ENCODE data around the gene CDC73. TPM values are rescaled to one million over a fixed set of nuclear protein-coding genes. Genes with fewer than 3 reads are reported as not detected.
"Not testable (repeated sequence)": the region's sequence is repeated elsewhere in the genome, so short reads cannot be mapped to it uniquely, and the experiment has no call there.

Gene CDC73
- total and polyA plus RNA-seq, 10 of the 15 experiments (the other 5 are each of a cell fraction or from before 2014, with no cell fraction given): 10.6 to 43.4 (median 21.7) TPM

DNA sequence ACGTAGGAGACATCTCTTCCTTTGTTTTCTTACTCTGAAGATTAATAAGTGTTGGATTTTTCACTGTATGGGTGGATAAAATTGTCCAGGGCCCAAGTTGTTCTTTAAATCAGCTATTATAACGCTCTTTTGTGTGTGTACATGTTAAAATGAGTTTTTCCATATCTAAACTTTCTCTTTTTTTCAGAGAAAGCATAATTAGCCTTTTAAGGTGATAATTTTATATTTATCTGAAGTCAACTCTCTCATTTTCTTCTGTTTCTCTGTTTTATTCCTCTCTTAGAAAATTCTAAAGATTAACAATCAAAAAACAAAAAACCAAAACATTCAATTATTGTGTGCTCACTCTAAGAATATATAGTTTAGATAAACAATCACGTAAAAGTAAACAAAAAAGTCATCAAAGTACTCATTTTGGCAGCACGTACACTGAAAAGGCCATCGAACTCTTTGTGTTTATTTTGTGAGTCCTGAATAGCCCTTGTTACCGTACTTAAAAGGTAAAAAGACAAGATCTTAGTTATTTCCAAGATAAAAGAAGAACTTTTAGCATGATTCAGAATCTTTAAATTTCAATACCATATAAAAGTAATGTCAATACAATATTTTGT, 7.2 kb upstream of the CDC73 start:
- ATAC-seq (no peak), FAIRE-seq (no peak), DNase-seq (ENCODE audit: low read depth, low spot score) (no peak)
- H3K27me3 ChIP-seq (replicated peaks in 1 of 2; ENCODE audit: control insufficient read depth in 2 of 2, insufficient read depth in 2 of 2, low read length in 1 of 2): no peaks in the 10 kb centered on the region
- RAD21 ChIA-PET (ENCODE audit: unreplicated experiment): no interaction called here
- WGBS (ENCODE audit: insufficient coverage, insufficient replicate concordance, low lambda C conversion rate, missing lambda C conversion rate): 65% methylated on average over 6 of the region's 6 CpGs
- H4K20me1 ChIP-seq (ENCODE audit: control insufficient read depth, insufficient read depth): no peaks in the 10 kb centered on the region
- POLR2A ChIA-PET: no interaction called here
- H3K4me2 ChIP-seq (ENCODE audit: control insufficient read depth, insufficient read depth): no peak overlapping the region
- H3K27ac ChIP-seq (ENCODE audit: control insufficient read depth, insufficient read depth): no peak overlapping the region
- no TSS peak for BruUV-seq (replicated peaks)
- 0 out of 2 replicates have a peak, but pooled peaks cover 3% of the 10 kb centered on the region for H3K4me1 ChIP-seq (ENCODE audit: control insufficient read depth, insufficient read depth, low read length)
- no peak overlapping the region for H2AFZ ChIP-seq (ENCODE audit: control insufficient read depth, low read depth, low read length)
- in situ Hi-C loops (cut with MboI) (no loop called here), intact Hi-C loops (cut with micrococcal nuclease; ENCODE audit: unreplicated experiment) (no loop called here)
- no peak overlapping the region for H3K9ac ChIP-seq (ENCODE audit: control insufficient read depth, insufficient read depth, low read length)
- no peaks in the 10 kb centered on the region for H3K36me3 ChIP-seq (ENCODE audit: control insufficient read depth in 2 of 2, insufficient read depth in 2 of 2, low read length in 1 of 2)
- SMC1A ChIA-PET (ENCODE audit: uncharacterized antibody, unreplicated experiment): interaction anchor here (1.0 to 1.3 kb wide), 2 partner anchors 10 to 641 kb away, joined by 3 to 4 read pairs; no protein-coding TSS in a partner anchor
- H3K9me3 ChIP-seq (replicated peaks; ENCODE audit: control insufficient read depth, insufficient read depth, low read length): no peaks in the 10 kb centered on the region
- H3K79me2 ChIP-seq (ENCODE audit: control insufficient read depth, insufficient read depth, low read length): no peaks in the 10 kb centered on the region
- TF ChIP-seq, protein P1, sequence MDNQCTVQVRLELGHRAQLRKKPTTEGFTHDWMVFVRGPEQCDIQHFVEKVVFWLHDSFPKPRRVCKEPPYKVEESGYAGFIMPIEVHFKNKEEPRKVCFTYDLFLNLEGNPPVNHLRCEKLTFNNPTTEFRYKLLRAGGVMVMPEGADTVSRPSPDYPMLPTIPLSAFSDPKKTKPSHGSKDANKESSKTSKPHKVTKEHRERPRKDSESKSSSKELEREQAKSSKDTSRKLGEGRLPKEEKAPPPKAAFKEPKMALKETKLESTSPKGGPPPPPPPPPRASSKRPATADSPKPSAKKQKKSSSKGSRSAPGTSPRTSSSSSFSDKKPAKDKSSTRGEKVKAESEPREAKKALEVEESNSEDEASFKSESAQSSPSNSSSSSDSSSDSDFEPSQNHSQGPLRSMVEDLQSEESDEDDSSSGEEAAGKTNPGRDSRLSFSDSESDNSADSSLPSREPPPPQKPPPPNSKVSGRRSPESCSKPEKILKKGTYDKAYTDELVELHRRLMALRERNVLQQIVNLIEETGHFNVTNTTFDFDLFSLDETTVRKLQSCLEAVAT (IDR thresholded peaks at IDR 0.05): no peak
- no peak overlapping the region for H3K4me3 ChIP-seq
- CTCF ChIA-PET: no interaction called here

DNA sequence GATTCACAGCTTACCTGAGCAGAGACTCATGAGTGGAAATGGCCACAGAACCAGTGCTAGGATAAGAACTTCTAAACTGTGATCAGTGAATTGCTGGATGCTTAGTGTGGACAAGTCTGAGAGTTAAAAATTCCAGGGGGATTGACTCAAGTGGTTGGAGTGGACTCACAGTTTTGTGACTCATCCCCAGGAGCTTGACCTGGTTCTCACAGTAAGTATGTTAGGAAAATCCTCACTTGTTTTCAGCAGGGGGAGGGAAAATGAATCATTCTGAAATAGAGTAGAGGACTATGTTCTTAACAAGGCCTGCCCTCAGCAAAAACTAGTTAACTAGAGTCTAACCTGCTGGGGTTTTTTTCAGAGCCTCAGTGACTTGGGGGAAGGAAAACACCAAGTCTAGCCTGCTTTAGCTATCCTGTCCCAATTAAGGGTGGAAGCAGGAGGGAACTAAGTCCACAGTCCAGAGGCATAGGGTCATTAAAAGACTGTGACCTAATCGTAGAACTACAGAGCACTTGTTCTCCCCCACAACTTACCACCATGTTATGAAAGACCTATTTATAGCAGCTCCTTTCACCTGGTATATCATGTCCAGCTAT, 6.1 kb upstream of the CDC73 start:
- Histone ChIP-seq H3K79me2 (ENCODE audit: control insufficient read depth, insufficient read depth, low read length) (no peaks in the 10 kb centered on the region), H3K4me3 (no peak overlapping the region), H3K36me3 (ENCODE audit: control insufficient read depth in 2 of 2, insufficient read depth in 2 of 2, low read length in 1 of 2) (no peaks in the 10 kb centered on the region), H3K9me3 (replicated peaks; ENCODE audit: control insufficient read depth, insufficient read depth, low read length) (no peaks in the 10 kb centered on the region), H3K4me1 (ENCODE audit: control insufficient read depth, insufficient read depth, low read length) (0 out of 2 replicates have a peak, but pooled peaks cover 3% of the 10 kb centered on the region), H3K27ac (ENCODE audit: control insufficient read depth, insufficient read depth) (no peak overlapping the region), H3K27me3 (replicated peaks in 1 of 2; ENCODE audit: control insufficient read depth in 2 of 2, insufficient read depth in 2 of 2, low read length in 1 of 2) (no peaks in the 10 kb centered on the region), H3K9ac (ENCODE audit: control insufficient read depth, insufficient read depth, low read length) (no peak overlapping the region), H3K4me2 (ENCODE audit: control insufficient read depth, insufficient read depth) (no peak overlapping the region), H4K20me1 (ENCODE audit: control insufficient read depth, insufficient read depth) (no peaks in the 10 kb centered on the region), H2AFZ (ENCODE audit: control insufficient read depth, low read depth, low read length) (no peak overlapping the region)
- RAD21 ChIA-PET (ENCODE audit: unreplicated experiment): no interaction called here
- TF ChIP-seq CEBPB (IDR thresholded peaks at IDR 0.05; ENCODE audit: borderline replicate concordance in 1 of 2, low read depth in 2 of 2, low read length in 2 of 2): no peak
- no peak for TF ChIP-seq RUNX3 (IDR thresholded peaks at IDR 0.05; ENCODE audit: low read length)
- no peak for TF ChIP-seq MEF2B (IDR thresholded peaks at IDR 0.05; ENCODE audit: partially characterized antibody, poor library complexity, severe bottlenecking)
- no peak for TF ChIP-seq BRCA1 (IDR thresholded peaks at IDR 0.05; ENCODE audit: low read depth, low read length)
- CTCF ChIA-PET: interaction anchor here (0.6 kb wide), 1 partner anchor 41 kb away, joined by 3 read pairs; no protein-coding TSS in a partner anchor
- 88% methylated on average over 1 of the region's 1 CpG for WGBS (ENCODE audit: insufficient coverage, insufficient replicate concordance, low lambda C conversion rate, missing lambda C conversion rate)
- SMC1A ChIA-PET (ENCODE audit: uncharacterized antibody, unreplicated experiment): interaction anchor here (0.8 to 1.2 kb wide), 2 partner anchors 14 to 639 kb away, joined by 3 read pairs; no protein-coding TSS in a partner anchor
- in situ Hi-C loops (cut with MboI) (no loop called here), intact Hi-C loops (cut with micrococcal nuclease; ENCODE audit: unreplicated experiment) (no loop called here)
- FAIRE-seq (no peak), DNase-seq (ENCODE audit: low read depth, low spot score) (no peak), ATAC-seq (no peak)
- POLR2A ChIA-PET: interaction anchor here (0.7 kb wide), 1 partner anchor 86 kb away, joined by 6 read pairs; no protein-coding TSS in a partner anchor
- no TSS peak for BruUV-seq (replicated peaks)

DNA sequence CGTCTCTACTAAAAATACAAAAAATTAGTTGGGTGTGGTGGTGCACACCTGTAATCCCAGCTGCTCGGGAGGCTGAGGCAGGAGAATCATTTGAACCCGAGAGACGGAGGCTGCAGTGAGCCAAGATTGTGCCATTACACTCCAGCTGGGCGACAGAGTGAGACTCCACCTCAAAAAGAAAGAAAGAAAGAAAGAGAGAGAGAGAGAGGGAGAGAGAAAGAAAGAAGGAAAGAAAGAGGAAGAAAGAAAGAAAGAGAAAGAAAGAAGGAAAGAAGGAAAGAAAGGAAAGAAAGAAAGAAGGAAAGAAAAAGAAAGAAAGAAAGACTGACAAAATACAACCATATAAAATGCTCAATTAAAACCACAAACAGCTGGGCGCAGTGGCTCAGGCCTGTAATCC, 4.7 kb upstream of the CDC73 start:
- H3K4me1 ChIP-seq (ENCODE audit: control insufficient read depth, insufficient read depth, low read length); H3K27ac ChIP-seq (ENCODE audit: control insufficient read depth, insufficient read depth); ATAC-seq; H3K79me2 ChIP-seq (ENCODE audit: control insufficient read depth, insufficient read depth, low read length); POLR2A ChIA-PET; H3K27me3 ChIP-seq (replicated peaks in 1 of 2; ENCODE audit: control insufficient read depth in 2 of 2, insufficient read depth in 2 of 2, low read length in 1 of 2); intact Hi-C loops (cut with micrococcal nuclease; ENCODE audit: unreplicated experiment); FAIRE-seq; H2AFZ ChIP-seq (ENCODE audit: control insufficient read depth, low read depth, low read length); H4K20me1 ChIP-seq (ENCODE audit: control insufficient read depth, insufficient read depth); H3K9me3 ChIP-seq (replicated peaks; ENCODE audit: control insufficient read depth, insufficient read depth, low read length); H3K36me3 ChIP-seq (ENCODE audit: control insufficient read depth in 2 of 2, insufficient read depth in 2 of 2, low read length in 1 of 2); H3K4me3 ChIP-seq; RAD21 ChIA-PET (ENCODE audit: unreplicated experiment); H3K9ac ChIP-seq (ENCODE audit: control insufficient read depth, insufficient read depth, low read length); in situ Hi-C loops (cut with MboI); DNase-seq (ENCODE audit: low read depth, low spot score); BruUV-seq (replicated peaks); H3K4me2 ChIP-seq (ENCODE audit: control insufficient read depth, insufficient read depth): not testable (repeated sequence)
- WGBS (ENCODE audit: insufficient coverage, insufficient replicate concordance, low lambda C conversion rate, missing lambda C conversion rate): 80% methylated on average over 6 of the region's 6 CpGs
- SMC1A ChIA-PET (ENCODE audit: uncharacterized antibody, unreplicated experiment): interaction anchor here (1.0 kb wide), 1 partner anchor 46 kb away, joined by 3 read pairs; no protein-coding TSS in a partner anchor
- CTCF ChIA-PET: interaction anchor here (1.1 kb wide), 1 partner anchor 47 kb away, joined by 3 read pairs; no protein-coding TSS in a partner anchor
